GM21576 (cell line): ENCODE results near the gene ELMO3.

Experiments
- ATAC-seq: cut with Tn5 transposase; IDR thresholded peaks from one replicate; pipeline ENCODE4 v1.9.1; 2021; ENCODE audit warnings: mild to moderate bottlenecking, moderate library complexity; ENCODE audit not compliant: unreplicated experiment

Gene ELMO3

DNA sequence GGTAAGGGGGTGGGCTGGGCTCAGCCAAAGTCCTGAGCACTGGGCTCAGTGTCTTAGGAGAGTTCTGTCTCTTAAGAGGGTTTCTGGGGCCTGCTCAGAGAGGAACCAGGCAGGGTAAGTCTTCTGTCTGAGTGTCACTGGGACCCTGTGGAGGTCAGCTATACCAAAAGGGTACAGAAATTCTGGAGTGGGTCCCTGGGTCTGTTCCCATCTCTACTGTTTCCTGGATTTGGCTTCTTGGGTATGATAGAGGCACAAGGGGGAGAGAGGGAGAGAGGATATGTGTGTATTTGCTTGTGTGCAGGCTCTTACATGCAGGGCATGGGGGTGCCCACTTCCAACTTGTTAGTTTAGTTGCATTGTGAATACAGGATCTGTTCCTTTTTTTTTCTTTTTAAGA is 5.4 kb upstream of the ELMO3 start:
- ATAC-seq: no peak

DNA sequence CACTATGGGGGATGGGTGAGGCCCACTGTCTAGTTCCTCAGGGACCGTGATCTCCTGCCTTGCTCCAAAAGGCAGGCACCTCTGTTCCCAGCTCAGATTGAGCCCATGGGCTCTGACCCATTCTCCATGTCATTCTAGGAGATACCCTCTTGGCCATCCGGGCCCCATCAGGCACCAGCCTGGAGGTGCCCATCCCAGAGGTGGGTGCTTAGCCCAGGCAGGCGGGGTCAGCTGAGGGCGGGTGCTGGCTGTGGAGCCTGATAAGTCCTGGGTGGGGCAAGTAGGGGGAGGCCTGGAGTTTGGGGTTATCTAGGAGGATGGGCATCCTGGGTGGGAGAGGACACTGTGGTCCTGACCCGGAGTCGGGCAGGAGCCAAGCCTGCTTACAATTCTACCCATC is 4.7 kb upstream of the ELMO3 start:
- no peak for ATAC-seq

DNA sequence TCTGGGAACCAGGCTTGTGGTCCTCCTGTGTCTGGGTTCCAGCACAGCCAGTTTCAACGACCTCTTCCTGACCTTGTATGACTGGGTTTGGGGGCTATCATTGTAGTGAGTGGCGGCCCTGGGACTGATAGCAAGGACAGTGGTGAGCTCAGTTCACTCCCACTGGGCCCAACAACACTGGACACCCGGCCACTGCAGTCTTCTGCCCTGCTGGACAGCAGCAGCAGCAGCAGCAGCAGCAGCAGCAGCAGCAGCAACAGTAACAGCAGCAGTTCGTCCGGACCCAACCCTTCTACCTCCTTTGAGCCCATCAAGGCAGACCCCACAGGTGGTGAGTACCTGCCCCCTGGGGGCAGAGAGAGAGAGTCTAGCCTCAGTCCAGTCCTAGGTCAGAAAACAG is 3.3 kb upstream of the ELMO3 start:
- no peak for ATAC-seq

DNA sequence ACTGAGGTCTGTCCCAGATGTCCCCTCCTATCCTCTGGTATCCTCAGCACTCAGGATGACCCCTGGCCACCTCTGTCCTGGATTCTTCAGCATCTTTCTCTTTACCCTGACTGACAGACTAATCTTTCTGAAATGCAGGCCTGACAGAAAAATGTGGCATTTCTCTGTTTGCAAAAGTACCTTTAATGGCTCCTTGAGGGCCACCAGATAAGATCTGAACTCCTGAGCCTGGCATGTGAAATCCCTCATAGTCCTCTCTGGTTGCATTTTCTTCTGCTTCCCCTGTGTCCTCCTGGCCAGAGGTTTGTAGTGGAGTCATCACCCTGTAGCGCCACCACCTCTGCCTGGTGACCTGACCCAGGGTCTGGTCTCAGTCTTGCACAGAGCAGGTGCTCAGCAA is 2.0 kb upstream of the ELMO3 start:
- no peak for ATAC-seq

DNA sequence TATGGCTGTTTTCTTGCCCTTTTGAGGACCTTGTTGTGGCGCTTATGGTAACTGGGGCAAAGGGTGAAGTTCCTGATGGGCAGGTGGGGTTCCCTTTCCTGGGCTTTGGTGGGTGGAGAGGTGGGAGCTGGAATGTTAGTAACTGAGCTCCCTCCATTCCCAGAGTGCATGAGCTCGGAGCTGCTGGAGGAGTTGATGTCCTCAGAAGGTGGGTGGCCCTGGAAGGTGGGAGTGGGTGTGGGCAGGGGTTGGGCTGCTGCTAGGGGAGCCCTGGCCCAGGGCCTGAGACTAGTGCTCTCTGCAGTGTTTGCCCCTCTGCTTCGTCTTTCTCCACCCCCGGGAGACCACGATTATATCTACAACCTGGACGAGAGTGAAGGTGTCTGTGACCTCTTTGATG is 1.2 kb upstream of the ELMO3 start:
- ATAC-seq: no peak

DNA sequence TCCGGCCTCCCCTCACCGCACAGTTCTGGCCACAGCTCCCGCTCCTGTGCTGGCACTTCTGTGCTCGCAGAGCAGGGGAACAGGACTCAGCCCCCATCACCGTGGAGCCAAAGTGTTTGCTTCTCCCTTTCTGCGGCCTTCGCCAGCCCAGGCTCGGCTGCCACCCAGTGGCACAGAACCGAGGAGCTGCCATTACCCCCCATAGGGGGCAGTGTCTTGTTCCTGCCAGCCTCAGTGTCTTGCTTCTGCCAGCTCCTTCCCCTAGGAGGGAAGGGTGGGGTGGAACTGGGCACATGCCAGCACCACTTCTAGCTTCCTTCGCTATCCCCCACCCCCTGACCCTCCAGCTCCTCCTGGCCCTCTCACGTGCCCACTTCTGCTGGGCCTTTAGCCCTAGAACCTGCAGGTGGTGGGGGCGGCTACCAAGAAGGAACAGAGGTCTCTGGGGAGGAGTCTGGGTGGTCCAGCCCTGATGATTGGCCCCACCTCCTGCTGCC is 645 bp upstream of the ELMO3 start:
- no peak for ATAC-seq

DNA sequence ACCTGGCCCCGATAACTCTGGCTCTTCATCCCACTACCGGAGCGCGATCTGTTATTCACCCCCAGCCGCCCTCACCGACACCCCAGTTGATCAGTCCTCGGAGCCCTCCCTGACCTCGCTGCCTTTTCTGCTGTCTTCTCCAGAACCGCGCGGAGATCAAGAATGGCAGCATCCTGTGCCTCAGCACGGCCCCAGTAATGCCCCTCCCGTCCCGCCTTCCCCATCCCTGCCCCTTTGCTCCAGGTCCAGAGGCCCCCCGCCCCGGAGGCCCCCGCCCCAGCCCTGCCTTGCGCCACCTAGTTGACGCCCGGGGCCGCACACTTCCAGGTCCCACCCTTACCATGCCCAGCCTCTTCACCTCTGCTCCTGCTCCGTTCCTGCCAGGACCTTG is 872 bp downstream of the ELMO3 start:
- no peak for ATAC-seq

DNA sequence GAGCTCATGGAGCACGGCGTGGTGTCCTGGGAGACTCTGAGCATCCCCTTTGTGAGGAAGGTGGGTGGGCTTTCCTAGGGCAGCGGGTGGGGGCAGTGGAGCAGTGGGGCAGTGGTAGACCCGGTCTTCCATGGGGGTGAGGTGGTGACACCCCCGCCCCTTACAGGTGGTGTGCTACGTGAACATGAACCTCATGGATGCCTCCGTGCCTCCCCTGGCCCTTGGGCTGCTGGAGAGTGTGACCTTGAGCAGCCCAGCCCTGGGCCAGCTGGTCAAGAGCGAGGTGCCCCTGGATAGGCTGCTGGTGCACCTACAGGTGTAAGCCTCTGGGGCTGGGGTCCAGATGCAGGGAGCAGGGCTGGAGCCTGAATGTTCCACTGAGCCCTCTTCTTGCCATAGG is 1.6 kb downstream of the ELMO3 start:
- no peak for ATAC-seq

DNA sequence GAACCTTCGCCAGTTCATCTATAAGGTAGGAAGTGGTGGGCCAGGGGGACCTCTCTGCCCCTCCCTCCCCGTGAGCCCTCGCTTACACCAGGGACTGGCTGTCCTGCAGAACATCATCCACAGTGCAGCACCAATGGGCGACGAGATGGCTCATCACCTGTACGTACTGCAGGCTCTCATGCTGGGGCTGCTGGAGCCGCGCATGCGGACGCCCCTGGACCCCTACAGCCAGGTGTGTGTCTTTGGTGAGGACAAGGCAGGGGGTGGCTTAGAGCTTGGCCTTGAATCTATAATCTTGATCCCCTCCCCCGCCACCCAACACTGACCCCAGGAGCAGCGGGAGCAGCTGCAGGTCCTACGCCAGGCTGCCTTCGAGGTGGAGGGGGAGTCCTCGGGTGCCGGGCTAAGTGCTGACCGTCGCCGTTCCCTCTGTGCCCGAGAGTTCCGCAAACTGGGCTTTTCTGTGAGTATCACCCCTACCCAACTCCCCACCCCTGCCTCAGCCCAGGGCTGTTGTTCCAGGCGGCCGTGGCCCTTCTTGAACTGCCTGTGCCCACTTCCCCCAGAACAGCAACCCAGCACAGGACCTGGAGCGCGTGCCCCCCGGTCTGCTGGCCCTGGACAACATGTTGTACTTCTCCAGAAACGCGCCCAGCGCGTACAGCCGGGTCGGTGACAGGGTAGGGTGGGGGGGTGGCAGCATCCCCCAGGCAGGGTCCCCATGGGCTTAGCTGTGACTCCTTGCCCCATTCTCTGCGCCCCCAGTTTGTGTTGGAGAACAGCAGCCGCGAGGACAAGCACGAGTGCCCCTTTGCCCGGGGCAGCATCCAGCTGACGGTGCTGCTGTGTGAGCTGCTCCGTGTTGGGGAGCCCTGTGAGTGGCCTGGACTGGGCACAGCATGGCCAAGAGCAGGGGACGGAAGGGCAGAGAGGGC is 2.7 kb downstream of the ELMO3 start:
- no peak for ATAC-seq

DNA sequence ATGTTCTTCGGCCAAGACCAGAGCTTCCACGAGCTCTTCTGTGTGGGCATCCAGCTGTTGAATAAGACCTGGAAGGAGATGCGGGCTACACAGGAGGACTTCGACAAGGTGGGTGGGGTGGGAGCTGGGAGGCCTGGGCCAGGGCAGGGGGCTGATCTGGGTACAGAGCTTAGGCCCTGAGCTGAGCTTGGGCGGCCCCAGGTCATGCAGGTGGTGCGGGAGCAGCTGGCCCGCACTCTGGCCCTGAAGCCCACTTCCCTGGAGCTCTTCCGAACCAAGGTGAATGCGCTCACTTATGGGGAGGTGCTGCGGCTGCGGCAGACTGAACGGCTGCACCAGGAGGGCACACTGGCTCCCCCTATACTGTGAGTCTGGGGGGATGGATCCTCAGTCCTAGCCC is 3.5 kb downstream of the ELMO3 start:
- ATAC-seq: no peak

DNA sequence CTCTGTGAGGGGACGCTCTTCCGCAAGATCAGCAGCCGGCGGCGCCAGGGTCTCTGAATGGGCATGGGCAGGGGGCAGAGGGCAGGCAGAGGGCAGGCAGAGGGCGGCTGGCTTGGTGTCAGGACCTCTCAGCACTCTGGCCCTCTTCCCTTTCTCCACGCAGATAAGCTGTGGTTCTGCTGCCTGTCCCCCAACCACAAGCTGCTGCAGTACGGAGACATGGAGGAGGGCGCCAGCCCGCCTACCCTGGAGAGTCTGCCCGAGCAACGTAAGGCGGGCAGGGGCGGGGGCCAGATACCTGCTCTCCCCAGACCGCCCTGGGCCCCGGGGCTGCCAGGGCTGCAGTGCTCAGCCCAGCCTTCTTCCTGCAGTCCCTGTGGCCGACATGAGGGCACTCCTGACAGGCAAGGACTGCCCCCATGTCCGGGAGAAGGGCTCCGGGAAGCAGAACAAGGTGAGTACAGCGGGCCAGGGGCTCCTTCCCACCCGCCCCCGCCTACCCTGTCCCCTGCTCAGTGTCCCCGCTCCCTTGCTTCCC is 4.1 kb downstream of the ELMO3 start:
- ATAC-seq: no peak

DNA sequence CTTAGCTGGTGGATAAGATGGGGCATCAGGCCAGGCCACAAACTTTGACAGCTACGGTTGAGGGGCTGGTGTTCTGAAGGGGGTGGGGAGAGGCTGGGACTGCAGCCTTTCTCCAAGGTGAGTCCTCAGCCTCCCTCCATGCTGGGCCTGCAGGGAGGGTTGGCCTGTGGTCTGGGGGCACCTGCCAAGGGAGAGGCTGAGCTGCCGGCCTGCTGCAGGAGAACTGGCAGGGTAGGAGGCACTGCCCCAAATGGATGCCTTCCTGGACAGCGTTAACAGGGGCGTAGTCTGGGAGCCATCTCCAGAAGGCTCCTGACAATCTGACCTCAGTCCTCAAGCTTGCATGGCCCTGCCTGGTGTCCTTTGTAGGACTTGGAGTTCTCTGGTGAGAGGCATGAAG is 5.1 kb downstream of the ELMO3 start:
- no peak for ATAC-seq

DNA sequence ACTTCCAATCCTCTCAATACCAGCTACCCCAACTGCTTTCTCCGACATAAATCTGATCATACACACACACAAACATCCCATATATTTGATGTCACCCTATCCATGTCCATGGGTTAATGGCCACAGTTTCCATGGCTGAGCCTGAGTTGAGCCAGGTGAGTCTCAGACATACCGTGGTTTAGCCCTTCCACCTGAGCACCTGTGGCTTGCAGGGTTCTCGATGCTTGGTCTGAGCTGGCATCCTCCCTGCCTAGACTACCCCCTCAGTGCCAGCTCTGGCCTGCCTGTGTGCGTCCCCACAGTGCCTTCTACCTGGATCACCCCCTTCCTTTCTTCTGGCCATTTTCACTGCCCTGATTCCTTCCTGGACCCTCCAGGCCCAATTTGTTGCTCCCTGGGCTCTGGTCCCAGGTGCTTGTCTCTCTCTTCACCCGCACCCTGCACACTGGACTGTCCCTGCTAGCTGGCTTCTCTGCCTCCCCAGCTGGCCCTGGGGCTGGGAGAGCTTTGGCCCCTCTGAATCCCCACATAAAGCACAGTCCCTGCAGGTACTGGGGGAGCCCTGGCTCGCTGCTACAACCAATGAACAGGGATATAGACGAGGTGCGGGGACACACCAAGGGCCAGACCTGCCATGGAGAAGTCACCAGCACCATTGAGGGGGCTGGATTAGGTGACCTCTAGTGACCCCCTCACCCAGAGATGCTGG is 7.4 kb downstream of the ELMO3 start:
- no peak for ATAC-seq

DNA sequence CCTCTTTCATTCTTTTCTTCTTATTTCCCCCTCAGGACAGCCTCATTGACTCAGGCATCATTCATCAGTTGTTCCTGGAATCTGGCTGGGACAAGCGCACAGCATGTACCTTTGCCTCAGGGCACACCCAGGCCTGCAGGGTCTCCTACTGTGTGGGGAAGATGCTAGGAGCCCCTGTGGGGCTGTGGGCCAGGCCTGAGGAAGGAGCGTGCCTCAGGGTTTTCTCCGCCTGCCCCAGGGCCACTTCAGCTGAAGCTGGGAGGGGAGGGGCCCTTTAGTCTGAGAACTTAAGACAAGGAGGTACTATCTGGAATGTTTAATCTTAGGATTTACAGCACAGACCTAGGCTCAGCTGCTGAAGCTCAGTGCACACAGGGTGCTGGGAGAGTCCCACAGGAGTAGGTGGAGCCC is 7.9 kb downstream of the ELMO3 start:
- no peak for ATAC-seq

DNA sequence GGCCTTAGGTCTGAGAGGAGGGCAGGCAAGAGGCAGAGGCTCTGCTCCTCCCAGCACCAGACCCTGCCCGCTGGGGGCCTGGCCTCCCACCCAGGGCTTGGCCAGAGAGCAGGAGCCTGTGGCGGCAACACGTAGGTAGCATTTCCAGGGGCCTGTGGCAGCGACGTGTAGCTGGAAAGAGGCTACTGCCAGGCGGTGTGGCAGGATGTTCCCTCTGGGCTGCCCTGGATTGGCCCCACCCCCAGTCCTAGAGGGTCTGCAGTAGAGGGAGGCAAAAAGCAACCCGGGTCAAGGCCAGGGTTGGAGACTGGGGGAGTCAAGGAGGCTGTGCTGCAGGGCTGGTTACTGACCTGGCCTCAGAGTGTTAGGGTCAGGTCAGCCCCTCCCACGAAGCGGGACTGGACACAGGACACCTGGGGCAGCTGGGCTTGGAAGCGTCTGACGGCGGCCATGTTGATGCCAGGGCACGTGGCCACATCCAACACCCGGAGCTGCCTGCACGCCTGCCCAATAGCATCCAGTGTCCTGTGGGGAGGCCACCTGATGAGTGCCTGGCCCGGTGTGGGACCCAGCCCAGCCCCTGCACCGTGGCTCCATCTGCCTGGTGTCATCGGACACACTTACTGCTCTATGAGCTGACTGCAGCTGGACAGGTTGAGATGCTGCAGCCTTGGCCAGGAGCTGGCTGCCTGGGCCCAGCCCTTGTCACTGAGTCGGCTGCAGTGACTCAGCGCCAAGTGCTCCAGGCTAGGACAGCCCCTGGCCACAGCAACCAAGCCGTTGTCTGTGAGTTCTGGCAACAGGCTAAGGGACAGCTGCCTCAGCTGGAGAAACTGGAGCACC is 8.5 kb downstream of the ELMO3 start:
- ATAC-seq: no peak

DNA sequence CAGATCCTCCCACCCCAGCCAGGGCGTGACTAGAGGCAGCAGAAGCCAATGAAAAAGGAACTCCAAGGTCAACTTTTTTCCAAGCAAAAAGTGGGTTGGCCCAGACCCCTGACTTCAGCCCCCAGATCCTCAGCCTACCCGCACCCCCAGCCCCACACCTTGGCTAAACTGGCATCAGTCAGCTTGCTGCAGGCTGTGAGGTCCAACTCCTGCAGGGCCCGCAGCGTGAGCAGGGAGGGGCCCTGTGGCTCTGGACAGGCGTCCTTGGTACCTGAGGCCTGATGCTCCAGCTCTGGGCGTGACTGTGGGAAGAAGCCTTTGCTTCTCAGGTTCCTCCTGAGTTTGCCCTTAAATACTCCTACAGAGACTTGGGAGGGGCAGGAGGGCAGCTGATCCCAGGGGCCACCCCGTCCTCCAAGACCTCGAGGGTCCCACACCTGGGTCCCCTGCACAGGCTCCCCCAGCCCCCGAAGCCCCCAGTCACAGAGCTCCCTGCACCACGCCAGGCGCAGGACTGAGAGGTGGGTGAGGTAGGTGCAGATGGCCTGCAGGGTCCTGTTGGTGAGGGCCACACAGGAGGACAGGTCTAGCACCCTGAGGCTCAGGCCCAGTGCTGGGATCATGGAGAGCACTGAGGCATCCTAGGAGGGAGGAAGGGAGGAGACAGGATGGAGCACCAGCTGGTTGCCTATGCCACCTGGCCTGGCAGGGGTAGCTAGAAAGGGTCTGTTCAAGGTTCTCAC is 9.4 kb downstream of the ELMO3 start:
- no peak for ATAC-seq

DNA sequence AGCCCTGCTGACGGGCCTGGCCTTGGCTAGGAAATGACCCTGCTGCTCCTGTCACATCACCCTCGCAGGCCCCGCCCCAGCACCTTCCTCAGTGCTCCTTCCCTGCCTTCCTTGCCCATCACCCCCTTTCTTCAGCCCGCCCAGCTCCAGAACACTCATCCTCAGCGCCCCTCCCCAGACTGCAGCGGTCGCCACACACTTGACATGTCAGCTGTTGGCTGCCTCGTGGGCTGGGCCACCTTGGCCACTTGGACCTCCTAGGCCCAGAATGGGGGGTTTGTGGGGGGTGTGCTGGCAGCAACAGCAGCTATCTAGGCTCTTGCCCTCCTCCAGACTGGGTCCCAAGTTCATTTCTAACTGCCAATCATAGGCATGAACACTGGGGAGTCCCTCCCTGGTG is 10.6 kb downstream of the ELMO3 start:
- ATAC-seq: no peak

DNA sequence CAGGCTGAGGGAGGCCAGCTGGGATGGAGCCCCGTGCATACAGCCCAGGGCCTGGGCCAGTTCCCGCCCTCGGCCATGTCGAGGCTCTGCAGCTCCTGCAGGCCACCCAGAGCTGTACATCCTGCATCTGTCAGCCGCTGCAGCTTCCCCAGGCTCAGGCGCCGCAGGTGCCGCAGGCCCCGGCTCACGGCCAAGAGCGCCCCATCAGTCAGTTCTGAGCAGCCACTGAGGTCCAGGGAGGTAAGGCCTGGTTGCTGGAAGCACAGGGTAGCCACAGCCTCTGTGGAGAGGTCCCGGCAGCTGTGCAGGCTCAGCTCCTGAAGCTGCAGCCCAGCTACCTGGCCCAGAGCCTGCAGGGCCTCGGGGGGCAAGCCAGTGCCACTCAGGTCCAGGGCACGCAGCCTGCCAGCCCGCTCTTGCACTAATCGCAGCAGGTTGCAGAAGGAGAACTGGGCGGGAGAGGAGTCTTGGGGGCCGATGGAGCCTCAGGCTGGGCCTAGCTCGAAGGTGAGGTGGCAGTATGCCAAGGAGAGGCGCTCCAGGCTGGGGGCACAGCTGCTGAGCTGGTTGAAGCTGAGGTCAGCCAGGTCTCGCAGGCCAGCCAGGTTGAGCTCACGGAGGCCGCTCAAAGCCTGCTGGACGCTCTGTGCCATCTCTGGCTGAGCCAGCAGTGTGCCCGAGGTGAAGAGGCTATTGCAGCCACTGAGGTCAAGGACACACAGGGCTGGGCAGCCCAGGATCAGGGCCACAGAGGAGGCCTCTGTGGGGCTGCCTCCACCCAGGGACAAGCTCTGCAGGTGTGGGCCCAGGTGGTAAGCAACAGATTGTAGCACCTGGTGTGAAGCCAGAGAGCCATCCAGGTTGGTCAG is 11.4 kb downstream of the ELMO3 start:
- no peak for ATAC-seq

DNA sequence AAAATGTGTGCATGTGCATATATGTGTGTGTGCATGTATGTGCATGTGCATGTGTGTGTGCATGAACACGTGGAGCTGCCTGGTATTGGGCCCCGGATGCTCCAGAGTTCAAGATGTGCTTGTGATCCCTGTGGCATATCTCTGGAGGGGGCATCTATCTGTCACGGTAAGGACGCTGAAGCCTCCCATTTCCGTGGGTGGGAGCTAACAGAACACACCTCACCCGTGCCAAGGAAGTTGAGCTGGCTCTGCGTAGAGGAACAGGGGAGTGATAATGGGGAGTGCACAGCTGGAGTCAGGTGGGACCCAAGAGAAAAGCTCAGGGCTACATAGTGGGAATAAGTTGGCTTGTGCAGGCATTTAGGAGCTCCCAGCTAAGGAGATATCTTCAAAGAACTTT is 12.7 kb downstream of the ELMO3 start:
- ATAC-seq: no peak
